Measurements from ENCODE around the gene AGAP6.
"Not testable (repeated sequence)": the region's sequence is repeated elsewhere in the genome, so short reads cannot be mapped to it uniquely, and the experiment has no call there.

The AGAP6 gene

GRCh38 chr10:49988376-49988775 lies at the start of gene AGAP6:
Gene AGAP6 (plus strand): TSS chr10:49988406. CDS start chr10:49988716, 310 bp downstream.
- H2AFZ ChIP-seq (ENCODE audit: low read length, unreplicated experiment); H3K36me3 ChIP-seq (ENCODE audit: insufficient read depth, low read length); H3K4me1 ChIP-seq (ENCODE audit: control insufficient read depth, insufficient read depth, low read length, unreplicated experiment); H3K79me2 ChIP-seq (ENCODE audit: control insufficient read depth, insufficient read depth, low read length, unreplicated experiment); H3K27me3 ChIP-seq (ENCODE audit: insufficient read depth, low read length); H3K4me3 ChIP-seq (ENCODE audit: low read depth, low read length); H3K27ac ChIP-seq (ENCODE audit: low read depth, low read length): not testable (repeated sequence)

- Histone ChIP-seq H3K4me3 (ENCODE audit: low read depth, low read length) (peak within 1 kb of the TSS; percentile 99), H3K27ac (ENCODE audit: low read depth, low read length) (peak within 1 kb of the TSS; percentile 69), H3K79me2 (ENCODE audit: control insufficient read depth, insufficient read depth, low read length, unreplicated experiment) (peaks cover 59% of the 10 kb centered on the region), H2AFZ (ENCODE audit: low read length, unreplicated experiment) (peak within 1 kb of the TSS; percentile 32)
- not testable (repeated sequence) for H3K4me1 ChIP-seq (ENCODE audit: control insufficient read depth, insufficient read depth, low read length, unreplicated experiment); H3K36me3 ChIP-seq (ENCODE audit: insufficient read depth, low read length); H3K27me3 ChIP-seq (ENCODE audit: insufficient read depth, low read length)
Measured at GRCh38 chr10:49941447-49942338, 46.5 kb upstream of the AGAP6 start, which contains the start of the genes PARG and TIMM23B. Gene PARG (minus strand): TSS chr10:49942027. CDS start chr10:49941725, 302 bp downstream. Gene TIMM23B (plus strand): TSS chr10:49942053. CDS start chr10:49942195, 142 bp downstream.

- not testable (repeated sequence) for H3K4me1 ChIP-seq (ENCODE audit: control insufficient read depth, insufficient read depth, low read length, unreplicated experiment); H3K36me3 ChIP-seq (ENCODE audit: insufficient read depth, low read length); H3K27me3 ChIP-seq (ENCODE audit: insufficient read depth, low read length)
- H3K27ac ChIP-seq (ENCODE audit: low read depth, low read length) = peak overlapping the region; percentile 69
- peak overlapping the region; percentile 99 for H3K4me3 ChIP-seq (ENCODE audit: low read depth, low read length)
- peaks cover 61% of the 10 kb centered on the region for H3K79me2 ChIP-seq (ENCODE audit: control insufficient read depth, insufficient read depth, low read length, unreplicated experiment)
- H2AFZ ChIP-seq (ENCODE audit: low read length, unreplicated experiment) = peak overlapping the region; percentile 32
Measured at GRCh38 chr10:49942339-49942705, 45.9 kb upstream of the AGAP6 start.

- H3K4me1 ChIP-seq (ENCODE audit: control insufficient read depth, insufficient read depth, low read length, unreplicated experiment); H3K27me3 ChIP-seq (ENCODE audit: insufficient read depth, low read length); H3K27ac ChIP-seq (ENCODE audit: low read depth, low read length); H2AFZ ChIP-seq (ENCODE audit: low read length, unreplicated experiment); H3K4me3 ChIP-seq (ENCODE audit: low read depth, low read length); H3K36me3 ChIP-seq (ENCODE audit: insufficient read depth, low read length): not testable (repeated sequence)
- H3K79me2 ChIP-seq (ENCODE audit: control insufficient read depth, insufficient read depth, low read length, unreplicated experiment) = peaks cover 54% of the 10 kb centered on the region
Measured at GRCh38 chr10:49943607-49944006, 44.6 kb upstream of the AGAP6 start.

GRCh38 chr10:49948142-49948541 lies 40.1 kb upstream of the AGAP6 start:
- not testable (repeated sequence) for H3K27me3 ChIP-seq (ENCODE audit: insufficient read depth, low read length); H3K4me3 ChIP-seq (ENCODE audit: low read depth, low read length); H3K27ac ChIP-seq (ENCODE audit: low read depth, low read length); H2AFZ ChIP-seq (ENCODE audit: low read length, unreplicated experiment); H3K36me3 ChIP-seq (ENCODE audit: insufficient read depth, low read length); H3K4me1 ChIP-seq (ENCODE audit: control insufficient read depth, insufficient read depth, low read length, unreplicated experiment)
- peaks cover 32% of the 10 kb centered on the region for H3K79me2 ChIP-seq (ENCODE audit: control insufficient read depth, insufficient read depth, low read length, unreplicated experiment)

DNA sequence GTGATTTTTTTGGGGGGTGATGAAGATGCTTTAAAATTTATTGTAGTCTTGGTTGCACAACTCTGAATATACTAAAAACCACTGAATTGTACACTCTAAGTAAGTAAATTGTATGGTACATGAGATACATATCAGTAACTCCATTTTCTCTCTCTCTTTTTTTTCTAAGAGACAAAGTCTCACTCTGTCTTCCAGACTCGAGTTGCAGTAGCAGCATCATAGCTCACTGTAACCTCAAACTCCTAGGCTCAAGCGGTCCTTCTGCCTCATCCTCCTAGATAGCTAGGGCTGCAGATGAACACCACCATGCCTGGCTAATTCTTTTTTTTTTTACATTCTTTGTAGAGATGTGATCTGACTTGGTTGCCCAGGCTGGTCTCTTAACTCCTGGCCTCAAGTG lies 39.5 kb upstream of the AGAP6 start:
- peaks cover 26% of the 10 kb centered on the region for H3K79me2 ChIP-seq (ENCODE audit: control insufficient read depth, insufficient read depth, low read length, unreplicated experiment)
- H3K27me3 ChIP-seq (ENCODE audit: insufficient read depth, low read length) = not testable (repeated sequence)

GRCh38 chr10:49952006-49952405 lies 36.2 kb upstream of the AGAP6 start:
- not testable (repeated sequence) for H3K79me2 ChIP-seq (ENCODE audit: control insufficient read depth, insufficient read depth, low read length, unreplicated experiment); H3K4me3 ChIP-seq (ENCODE audit: low read depth, low read length); H3K36me3 ChIP-seq (ENCODE audit: insufficient read depth, low read length)

More for the DNA sequence above, 39.5 kb upstream of the AGAP6 start:
- H2AFZ ChIP-seq (ENCODE audit: low read length, unreplicated experiment); H3K27ac ChIP-seq (ENCODE audit: low read depth, low read length); H3K36me3 ChIP-seq (ENCODE audit: insufficient read depth, low read length); H3K4me3 ChIP-seq (ENCODE audit: low read depth, low read length); H3K4me1 ChIP-seq (ENCODE audit: control insufficient read depth, insufficient read depth, low read length, unreplicated experiment): not testable (repeated sequence)

DNA sequence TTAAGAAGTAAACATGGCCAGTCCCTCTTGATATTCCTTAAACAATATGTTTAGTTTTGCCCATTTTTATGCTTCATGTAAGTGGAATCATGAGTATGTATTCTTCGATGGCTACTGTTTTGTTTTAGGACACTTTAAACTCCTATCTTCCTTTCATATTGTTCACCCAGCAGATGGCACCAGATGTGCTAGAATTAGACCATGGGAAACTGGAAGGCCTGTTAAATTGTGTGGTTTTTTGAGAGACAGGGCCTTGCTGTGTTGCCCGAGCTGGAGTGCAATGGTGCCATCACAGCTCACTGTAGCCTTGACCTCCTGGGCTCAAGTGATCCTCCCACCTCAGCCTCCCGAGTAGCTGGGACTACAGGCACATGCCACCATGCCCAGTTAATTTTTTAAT lies 35.1 kb upstream of the AGAP6 start:
- not testable (repeated sequence) for H3K4me3 ChIP-seq (ENCODE audit: low read depth, low read length); H3K4me1 ChIP-seq (ENCODE audit: control insufficient read depth, insufficient read depth, low read length, unreplicated experiment); H3K27ac ChIP-seq (ENCODE audit: low read depth, low read length); H3K36me3 ChIP-seq (ENCODE audit: insufficient read depth, low read length); H2AFZ ChIP-seq (ENCODE audit: low read length, unreplicated experiment); H3K27me3 ChIP-seq (ENCODE audit: insufficient read depth, low read length)
- peaks cover 12% of the 10 kb centered on the region for H3K79me2 ChIP-seq (ENCODE audit: control insufficient read depth, insufficient read depth, low read length, unreplicated experiment)

More at GRCh38 chr10:49952006-49952405, 36.2 kb upstream of the AGAP6 start:
- not testable (repeated sequence) for H3K27ac ChIP-seq (ENCODE audit: low read depth, low read length); H3K4me1 ChIP-seq (ENCODE audit: control insufficient read depth, insufficient read depth, low read length, unreplicated experiment); H2AFZ ChIP-seq (ENCODE audit: low read length, unreplicated experiment); H3K27me3 ChIP-seq (ENCODE audit: insufficient read depth, low read length)

DNA sequence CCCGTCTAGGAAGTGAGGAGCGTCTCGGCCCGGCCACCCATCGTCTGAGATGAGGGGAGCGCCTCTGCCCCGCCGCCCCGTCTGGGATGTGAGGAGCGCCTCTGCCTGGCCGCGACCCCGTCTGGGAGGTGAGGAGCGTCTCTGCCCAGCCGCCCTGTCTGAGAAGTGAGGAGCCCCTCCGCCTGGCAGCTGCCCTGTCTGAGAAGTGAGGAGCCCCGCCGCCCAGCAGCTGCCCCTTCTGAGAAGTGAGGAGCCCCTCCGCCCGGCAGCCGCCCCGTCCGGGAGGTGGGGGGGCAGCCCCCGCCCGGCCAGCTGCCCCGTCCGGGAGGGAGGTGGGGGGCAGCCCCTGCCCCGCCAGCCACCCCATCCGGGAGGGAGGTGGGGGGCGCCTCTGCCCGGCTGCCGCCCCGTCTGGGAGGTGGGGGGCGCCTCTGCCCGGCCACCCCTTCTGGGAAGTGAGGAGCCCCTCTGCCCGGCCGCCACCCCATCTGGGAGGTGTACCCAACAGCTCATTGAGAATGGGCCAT lies 17.8 kb upstream of the AGAP6 start:
- not testable (repeated sequence) for H3K79me2 ChIP-seq (ENCODE audit: control insufficient read depth, insufficient read depth, low read length, unreplicated experiment); H3K4me3 ChIP-seq (ENCODE audit: low read depth, low read length); H3K4me1 ChIP-seq (ENCODE audit: control insufficient read depth, insufficient read depth, low read length, unreplicated experiment); H3K27ac ChIP-seq (ENCODE audit: low read depth, low read length); H2AFZ ChIP-seq (ENCODE audit: low read length, unreplicated experiment); H3K36me3 ChIP-seq (ENCODE audit: insufficient read depth, low read length); H3K27me3 ChIP-seq (ENCODE audit: insufficient read depth, low read length)

DNA sequence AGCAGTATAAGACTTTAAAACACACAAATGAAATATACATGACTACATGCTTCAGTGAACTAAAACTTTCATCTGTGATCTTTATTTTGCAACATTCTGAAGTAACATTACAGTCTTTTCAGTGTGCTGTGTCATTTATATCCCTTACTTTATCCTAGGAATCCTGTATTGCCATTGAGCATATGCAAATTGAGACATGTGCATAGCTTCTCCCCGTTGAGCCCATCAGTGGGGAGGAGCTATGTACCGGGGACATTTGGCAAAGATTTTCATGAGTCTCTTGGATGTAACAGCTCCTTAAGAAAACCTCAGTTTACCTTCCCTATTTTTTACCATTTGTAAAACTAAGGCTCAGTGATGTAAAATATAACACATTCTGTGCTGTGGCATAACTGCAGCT lies 16.7 kb upstream of the AGAP6 start:
- H3K4me1 ChIP-seq (ENCODE audit: control insufficient read depth, insufficient read depth, low read length, unreplicated experiment); H3K27me3 ChIP-seq (ENCODE audit: insufficient read depth, low read length); H3K36me3 ChIP-seq (ENCODE audit: insufficient read depth, low read length); H3K4me3 ChIP-seq (ENCODE audit: low read depth, low read length); H3K79me2 ChIP-seq (ENCODE audit: control insufficient read depth, insufficient read depth, low read length, unreplicated experiment); H2AFZ ChIP-seq (ENCODE audit: low read length, unreplicated experiment); H3K27ac ChIP-seq (ENCODE audit: low read depth, low read length): not testable (repeated sequence)

DNA sequence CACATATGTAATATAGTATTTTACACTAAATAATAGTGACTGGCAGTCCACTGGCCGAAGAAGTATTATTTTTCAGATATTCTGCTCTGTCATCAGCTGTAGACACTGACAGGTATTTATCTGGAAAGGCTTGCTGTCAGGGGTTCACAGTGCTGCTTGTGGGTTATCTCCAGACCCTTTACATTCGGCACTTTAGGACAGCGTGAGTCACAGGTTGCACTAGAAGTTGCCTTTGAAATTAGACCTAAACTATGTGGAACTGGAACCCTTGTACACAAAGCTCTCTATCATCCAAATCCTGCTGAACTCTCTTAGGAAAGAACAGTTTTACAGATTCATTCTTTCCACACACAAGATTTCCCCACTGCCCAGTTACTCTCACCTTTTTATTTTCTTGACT lies 16.1 kb upstream of the AGAP6 start:
- H2AFZ ChIP-seq (ENCODE audit: low read length, unreplicated experiment); H3K79me2 ChIP-seq (ENCODE audit: control insufficient read depth, insufficient read depth, low read length, unreplicated experiment); H3K4me3 ChIP-seq (ENCODE audit: low read depth, low read length); H3K27ac ChIP-seq (ENCODE audit: low read depth, low read length); H3K27me3 ChIP-seq (ENCODE audit: insufficient read depth, low read length); H3K36me3 ChIP-seq (ENCODE audit: insufficient read depth, low read length); H3K4me1 ChIP-seq (ENCODE audit: control insufficient read depth, insufficient read depth, low read length, unreplicated experiment): not testable (repeated sequence)

All from ACC112 (cell line).